HEK293 (cell line): ENCODE results near the gene PDE10A.
A peak's percentile ranks its signal among the peaks of the same experiment; 100 is the strongest.

Source experiments
- FEZF1 ChIP-seq: fragments of 450-650 bp; formaldehyde crosslinking; IDR thresholded peaks from 2 replicates; pipeline ENCODE4 v1.5.1; 2016; ENCODE audit warnings: missing biosample characterization, missing genetic modification characterization
- GLI4 ChIP-seq: fragments of 450-650 bp; formaldehyde crosslinking; IDR thresholded peaks from 2 replicates; pipeline ENCODE4 v1.5.1; 2016; ENCODE audit warnings: missing biosample characterization, missing genetic modification characterization
- MYNN ChIP-seq: fragments of 450-650 bp; formaldehyde crosslinking; IDR thresholded peaks from 2 replicates; pipeline ENCODE4 v1.5.1; 2016; ENCODE audit warnings: missing biosample characterization, missing genetic modification characterization, borderline replicate concordance
- ZFP37 ChIP-seq: fragments of 450-650 bp; formaldehyde crosslinking; IDR thresholded peaks from 2 replicates; pipeline ENCODE4 v1.5.1; 2016; ENCODE audit warnings: missing biosample characterization, missing genetic modification characterization
- ZNF114 ChIP-seq: fragments of 450-650 bp; formaldehyde crosslinking; IDR thresholded peaks from 2 replicates; pipeline ENCODE4 v1.5.0; 2017; ENCODE audit warnings: missing biosample characterization, missing genetic modification characterization
- ZNF132 ChIP-seq: fragments of 450-650 bp; formaldehyde crosslinking; IDR thresholded peaks from 2 replicates; pipeline ENCODE4 v1.5.1; 2017; ENCODE audit warnings: missing biosample characterization, missing genetic modification characterization, borderline replicate concordance
- ZNF184 ChIP-seq: fragments of 450-650 bp; IDR thresholded peaks from 2 replicates; pipeline ENCODE4 v1.5.1; 2018; ENCODE audit warnings: missing biosample characterization, mild to moderate bottlenecking, missing genetic modification characterization
- ZNF19 ChIP-seq: fragments of 450-650 bp; formaldehyde crosslinking; IDR thresholded peaks from 2 replicates; pipeline ENCODE4; 2016; ENCODE audit warnings: missing biosample characterization, missing genetic modification characterization, low read depth
- ZNF311 ChIP-seq: fragments of 450-650 bp; formaldehyde crosslinking; IDR thresholded peaks from 2 replicates; pipeline ENCODE4 v1.5.1; 2017; ENCODE audit warnings: missing biosample characterization, missing genetic modification characterization, borderline replicate concordance
- ZNF366 ChIP-seq: fragments of 450-650 bp; formaldehyde crosslinking; conservative IDR thresholded peaks from 2 replicates; pipeline ENCODE4 v1.5.1; 2016; ENCODE audit warnings: missing biosample characterization, missing genetic modification characterization
- ZNF391 ChIP-seq: fragments of 450-650 bp; formaldehyde crosslinking; IDR thresholded peaks from 2 replicates; pipeline ENCODE4 v1.5.1; 2016; ENCODE audit warnings: low read depth, missing biosample characterization, missing genetic modification characterization, borderline replicate concordance
- ZNF510 ChIP-seq: fragments of 450-650 bp; formaldehyde crosslinking; IDR thresholded peaks from 2 replicates; pipeline ENCODE4 v1.5.1; 2018; ENCODE audit warnings: mild to moderate bottlenecking, missing genetic modification characterization, missing biosample characterization; ENCODE audit not compliant: insufficient replicate concordance
- ZNF555 ChIP-seq: fragments of 450-650 bp; formaldehyde crosslinking; conservative IDR thresholded peaks from 2 replicates; pipeline ENCODE4 v1.5.1; 2017; ENCODE audit warnings: missing biosample characterization, mild to moderate bottlenecking, missing genetic modification characterization, inconsistent platforms
- ZNF571 ChIP-seq: fragments of 450-650 bp; formaldehyde crosslinking; IDR thresholded peaks from 2 replicates; pipeline ENCODE4 v1.5.0; 2017; ENCODE audit warnings: missing biosample characterization, missing genetic modification characterization
- ZNF626 ChIP-seq: fragments of 450-650 bp; sonication (Bioruptor Pico); formaldehyde crosslinking; IDR thresholded peaks from 2 replicates; pipeline ENCODE4 v1.5.1; 2018; ENCODE audit warnings: missing biosample characterization, missing genetic modification characterization, inconsistent platforms
- ZNF660 ChIP-seq: fragments of 450-650 bp; IDR thresholded peaks from 2 replicates; pipeline ENCODE4 v1.5.1; 2018; ENCODE audit warnings: missing biosample characterization, mild to moderate bottlenecking, missing genetic modification characterization
- TF ChIP-seq, protein P1 (sequence below): fragments of 450-650 bp; formaldehyde crosslinking; IDR thresholded peaks from 2 replicates; pipeline ENCODE4 v1.5.1; 2017; ENCODE audit warnings: missing biosample characterization, missing genetic modification characterization
- TF ChIP-seq, protein P2 (sequence below): fragments of 450-650 bp; formaldehyde crosslinking; IDR thresholded peaks from 2 replicates; pipeline ENCODE4 v1.5.1; 2016; ENCODE audit warnings: missing biosample characterization, missing genetic modification characterization
- TF ChIP-seq, protein P3 (sequence below): fragments of 450-650 bp; IDR thresholded peaks from 2 replicates; pipeline ENCODE4 v1.5.1; 2018; ENCODE audit warnings: missing biosample characterization, mild to moderate bottlenecking, missing genetic modification characterization
- TF ChIP-seq, protein P4 (sequence below): fragments of 450-650 bp; IDR thresholded peaks from 2 replicates; pipeline ENCODE4 v1.5.1; 2018; ENCODE audit warnings: missing biosample characterization, missing genetic modification characterization
- TF ChIP-seq, protein P5 (sequence below): fragments of 450-650 bp; formaldehyde crosslinking; IDR thresholded peaks from 2 replicates; pipeline ENCODE4 v1.5.1; 2016; ENCODE audit warnings: missing biosample characterization, missing genetic modification characterization
- TF ChIP-seq, protein P6 (sequence below): fragments of 450-650 bp; formaldehyde crosslinking; IDR thresholded peaks from 2 replicates; pipeline ENCODE4 v1.5.1; 2016; ENCODE audit warnings: missing biosample characterization, missing genetic modification characterization
- TF ChIP-seq, protein P7 (sequence below): fragments of 450-650 bp; formaldehyde crosslinking; IDR thresholded peaks from 2 replicates; pipeline ENCODE4 v1.5.1; 2016; ENCODE audit warnings: missing biosample characterization, missing genetic modification characterization
- TF ChIP-seq, protein P8 (sequence below): fragments of 450-650 bp; formaldehyde crosslinking; IDR thresholded peaks from 2 replicates; pipeline ENCODE4 v1.5.1; 2017; ENCODE audit warnings: missing biosample characterization, missing genetic modification characterization

PDE10A gene

DNA sequence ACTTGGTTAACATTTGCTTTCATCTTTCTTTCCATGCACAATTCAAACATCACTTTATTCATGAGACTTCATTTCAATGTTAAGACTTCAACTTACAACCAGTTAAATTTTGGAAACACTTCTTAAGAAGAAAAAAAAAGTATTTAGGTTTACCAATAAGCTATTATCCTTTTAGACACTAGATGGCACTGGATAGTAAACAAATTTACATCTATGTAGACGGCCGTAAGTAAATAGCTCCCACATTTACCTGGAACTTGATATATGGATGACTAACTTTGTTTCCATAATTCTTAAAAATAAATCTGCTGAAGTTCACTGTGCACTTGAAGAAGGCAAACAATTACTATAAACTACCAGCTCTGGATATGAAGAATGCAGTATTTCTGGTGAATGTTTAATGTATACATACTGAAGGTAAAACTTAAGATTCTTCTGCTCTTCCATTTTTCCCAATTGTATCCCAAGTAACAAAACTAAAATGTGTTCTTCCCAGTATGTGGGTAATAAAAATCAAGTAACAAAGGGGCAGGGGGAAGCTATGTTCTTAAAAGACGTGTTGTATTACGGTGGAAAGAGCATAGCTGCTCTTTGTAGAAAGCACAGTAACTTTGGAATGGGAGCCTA lies 223.0 kb downstream of the PDE10A start (continued):
- TF ChIP-seq ZNF311 (tag by site-specific recombination) (no peak), ZNF184 (tag by site-specific recombination) (peak; percentile 10; the same call in 1 of the 2 replicates), ZNF19 (tag by site-specific recombination) (no peak), GLI4 (no peak), ZNF555 (tag by site-specific recombination) (no peak), ZNF391 (tag by site-specific recombination) (no peak), ZNF510 (tag by site-specific recombination) (no peak), ZNF366 (no peak), ZNF626 (tag by site-specific recombination) (no peak), ZNF132 (no peak), FEZF1 (tag by site-specific recombination) (no peak), ZNF571 (tag by site-specific recombination) (no peak), ZNF660 (tag by site-specific recombination) (peak; percentile 72; the same call in 1 of the 2 replicates), ZNF114 (tag by site-specific recombination) (no peak), ZFP37 (tag by site-specific recombination) (no peak), MYNN (tag by site-specific recombination) (no peak)
- TF ChIP-seq, protein P1, sequence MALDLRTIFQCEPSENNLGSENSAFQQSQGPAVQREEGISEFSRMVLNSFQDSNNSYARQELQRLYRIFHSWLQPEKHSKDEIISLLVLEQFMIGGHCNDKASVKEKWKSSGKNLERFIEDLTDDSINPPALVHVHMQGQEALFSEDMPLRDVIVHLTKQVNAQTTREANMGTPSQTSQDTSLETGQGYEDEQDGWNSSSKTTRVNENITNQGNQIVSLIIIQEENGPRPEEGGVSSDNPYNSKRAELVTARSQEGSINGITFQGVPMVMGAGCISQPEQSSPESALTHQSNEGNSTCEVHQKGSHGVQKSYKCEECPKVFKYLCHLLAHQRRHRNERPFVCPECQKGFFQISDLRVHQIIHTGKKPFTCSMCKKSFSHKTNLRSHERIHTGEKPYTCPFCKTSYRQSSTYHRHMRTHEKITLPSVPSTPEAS (tag by site-specific recombination), result no peak
- TF ChIP-seq, protein P2, sequence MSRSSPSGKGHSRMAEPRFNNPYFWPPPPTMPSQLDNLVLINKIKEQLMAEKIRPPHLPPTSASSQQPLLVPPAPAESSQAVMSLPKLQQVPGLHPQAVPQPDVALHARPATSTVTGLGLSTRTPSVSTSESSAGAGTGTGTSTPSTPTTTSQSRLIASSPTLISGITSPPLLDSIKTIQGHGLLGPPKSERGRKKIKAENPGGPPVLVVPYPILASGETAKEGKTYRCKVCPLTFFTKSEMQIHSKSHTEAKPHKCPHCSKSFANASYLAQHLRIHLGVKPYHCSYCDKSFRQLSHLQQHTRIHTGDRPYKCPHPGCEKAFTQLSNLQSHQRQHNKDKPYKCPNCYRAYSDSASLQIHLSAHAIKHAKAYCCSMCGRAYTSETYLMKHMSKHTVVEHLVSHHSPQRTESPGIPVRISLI (tag by site-specific recombination), result peak; percentile 88
- TF ChIP-seq, protein P3, sequence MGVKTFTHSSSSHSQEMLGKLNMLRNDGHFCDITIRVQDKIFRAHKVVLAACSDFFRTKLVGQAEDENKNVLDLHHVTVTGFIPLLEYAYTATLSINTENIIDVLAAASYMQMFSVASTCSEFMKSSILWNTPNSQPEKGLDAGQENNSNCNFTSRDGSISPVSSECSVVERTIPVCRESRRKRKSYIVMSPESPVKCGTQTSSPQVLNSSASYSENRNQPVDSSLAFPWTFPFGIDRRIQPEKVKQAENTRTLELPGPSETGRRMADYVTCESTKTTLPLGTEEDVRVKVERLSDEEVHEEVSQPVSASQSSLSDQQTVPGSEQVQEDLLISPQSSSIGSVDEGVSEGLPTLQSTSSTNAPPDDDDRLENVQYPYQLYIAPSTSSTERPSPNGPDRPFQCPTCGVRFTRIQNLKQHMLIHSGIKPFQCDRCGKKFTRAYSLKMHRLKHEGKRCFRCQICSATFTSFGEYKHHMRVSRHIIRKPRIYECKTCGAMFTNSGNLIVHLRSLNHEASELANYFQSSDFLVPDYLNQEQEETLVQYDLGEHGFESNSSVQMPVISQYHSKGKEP (tag by site-specific recombination), result no peak
- TF ChIP-seq, protein P4, sequence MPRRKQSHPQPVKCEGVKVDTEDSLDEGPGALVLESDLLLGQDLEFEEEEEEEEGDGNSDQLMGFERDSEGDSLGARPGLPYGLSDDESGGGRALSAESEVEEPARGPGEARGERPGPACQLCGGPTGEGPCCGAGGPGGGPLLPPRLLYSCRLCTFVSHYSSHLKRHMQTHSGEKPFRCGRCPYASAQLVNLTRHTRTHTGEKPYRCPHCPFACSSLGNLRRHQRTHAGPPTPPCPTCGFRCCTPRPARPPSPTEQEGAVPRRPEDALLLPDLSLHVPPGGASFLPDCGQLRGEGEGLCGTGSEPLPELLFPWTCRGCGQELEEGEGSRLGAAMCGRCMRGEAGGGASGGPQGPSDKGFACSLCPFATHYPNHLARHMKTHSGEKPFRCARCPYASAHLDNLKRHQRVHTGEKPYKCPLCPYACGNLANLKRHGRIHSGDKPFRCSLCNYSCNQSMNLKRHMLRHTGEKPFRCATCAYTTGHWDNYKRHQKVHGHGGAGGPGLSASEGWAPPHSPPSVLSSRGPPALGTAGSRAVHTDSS (tag by site-specific recombination), result no peak
- TF ChIP-seq, protein P5, sequence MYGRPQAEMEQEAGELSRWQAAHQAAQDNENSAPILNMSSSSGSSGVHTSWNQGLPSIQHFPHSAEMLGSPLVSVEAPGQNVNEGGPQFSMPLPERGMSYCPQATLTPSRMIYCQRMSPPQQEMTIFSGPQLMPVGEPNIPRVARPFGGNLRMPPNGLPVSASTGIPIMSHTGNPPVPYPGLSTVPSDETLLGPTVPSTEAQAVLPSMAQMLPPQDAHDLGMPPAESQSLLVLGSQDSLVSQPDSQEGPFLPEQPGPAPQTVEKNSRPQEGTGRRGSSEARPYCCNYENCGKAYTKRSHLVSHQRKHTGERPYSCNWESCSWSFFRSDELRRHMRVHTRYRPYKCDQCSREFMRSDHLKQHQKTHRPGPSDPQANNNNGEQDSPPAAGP, result no peak
- TF ChIP-seq, protein P6, sequence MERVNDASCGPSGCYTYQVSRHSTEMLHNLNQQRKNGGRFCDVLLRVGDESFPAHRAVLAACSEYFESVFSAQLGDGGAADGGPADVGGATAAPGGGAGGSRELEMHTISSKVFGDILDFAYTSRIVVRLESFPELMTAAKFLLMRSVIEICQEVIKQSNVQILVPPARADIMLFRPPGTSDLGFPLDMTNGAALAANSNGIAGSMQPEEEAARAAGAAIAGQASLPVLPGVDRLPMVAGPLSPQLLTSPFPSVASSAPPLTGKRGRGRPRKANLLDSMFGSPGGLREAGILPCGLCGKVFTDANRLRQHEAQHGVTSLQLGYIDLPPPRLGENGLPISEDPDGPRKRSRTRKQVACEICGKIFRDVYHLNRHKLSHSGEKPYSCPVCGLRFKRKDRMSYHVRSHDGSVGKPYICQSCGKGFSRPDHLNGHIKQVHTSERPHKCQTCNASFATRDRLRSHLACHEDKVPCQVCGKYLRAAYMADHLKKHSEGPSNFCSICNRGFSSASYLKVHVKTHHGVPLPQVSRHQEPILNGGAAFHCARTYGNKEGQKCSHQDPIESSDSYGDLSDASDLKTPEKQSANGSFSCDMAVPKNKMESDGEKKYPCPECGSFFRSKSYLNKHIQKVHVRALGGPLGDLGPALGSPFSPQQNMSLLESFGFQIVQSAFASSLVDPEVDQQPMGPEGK (tag by site-specific recombination), result 0 out of 2 replicates have a peak, but pooled peaks have one; percentile 10
- TF ChIP-seq, protein P7, sequence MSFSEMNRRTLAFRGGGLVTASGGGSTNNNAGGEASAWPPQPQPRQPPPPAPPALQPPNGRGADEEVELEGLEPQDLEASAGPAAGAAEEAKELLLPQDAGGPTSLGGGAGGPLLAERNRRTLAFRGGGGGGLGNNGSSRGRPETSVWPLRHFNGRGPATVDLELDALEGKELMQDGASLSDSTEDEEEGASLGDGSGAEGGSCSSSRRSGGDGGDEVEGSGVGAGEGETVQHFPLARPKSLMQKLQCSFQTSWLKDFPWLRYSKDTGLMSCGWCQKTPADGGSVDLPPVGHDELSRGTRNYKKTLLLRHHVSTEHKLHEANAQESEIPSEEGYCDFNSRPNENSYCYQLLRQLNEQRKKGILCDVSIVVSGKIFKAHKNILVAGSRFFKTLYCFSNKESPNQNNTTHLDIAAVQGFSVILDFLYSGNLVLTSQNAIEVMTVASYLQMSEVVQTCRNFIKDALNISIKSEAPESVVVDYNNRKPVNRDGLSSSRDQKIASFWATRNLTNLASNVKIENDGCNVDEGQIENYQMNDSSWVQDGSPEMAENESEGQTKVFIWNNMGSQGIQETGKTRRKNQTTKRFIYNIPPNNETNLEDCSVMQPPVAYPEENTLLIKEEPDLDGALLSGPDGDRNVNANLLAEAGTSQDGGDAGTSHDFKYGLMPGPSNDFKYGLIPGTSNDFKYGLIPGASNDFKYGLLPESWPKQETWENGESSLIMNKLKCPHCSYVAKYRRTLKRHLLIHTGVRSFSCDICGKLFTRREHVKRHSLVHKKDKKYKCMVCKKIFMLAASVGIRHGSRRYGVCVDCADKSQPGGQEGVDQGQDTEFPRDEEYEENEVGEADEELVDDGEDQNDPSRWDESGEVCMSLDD, result no peak
- TF ChIP-seq, protein P8, sequence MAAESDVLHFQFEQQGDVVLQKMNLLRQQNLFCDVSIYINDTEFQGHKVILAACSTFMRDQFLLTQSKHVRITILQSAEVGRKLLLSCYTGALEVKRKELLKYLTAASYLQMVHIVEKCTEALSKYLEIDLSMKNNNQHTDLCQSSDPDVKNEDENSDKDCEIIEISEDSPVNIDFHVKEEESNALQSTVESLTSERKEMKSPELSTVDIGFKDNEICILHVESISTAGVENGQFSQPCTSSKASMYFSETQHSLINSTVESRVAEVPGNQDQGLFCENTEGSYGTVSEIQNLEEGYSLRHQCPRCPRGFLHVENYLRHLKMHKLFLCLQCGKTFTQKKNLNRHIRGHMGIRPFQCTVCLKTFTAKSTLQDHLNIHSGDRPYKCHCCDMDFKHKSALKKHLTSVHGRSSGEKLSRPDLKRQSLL (tag by site-specific recombination), result no peak
